Fibroblast of mammary gland (primary cell): ENCODE measurements around the gene ETV6.
A peak's percentile ranks its signal among the peaks of the same experiment; 100 is the strongest.

ENCODE experiments used
- DNase-seq: peaks from one replicate; pipeline ENCODE4 v3.0.0-alpha.2; 2010; ENCODE audit warnings: low read depth
- H3K4me3 ChIP-seq: 2 replicates; pipeline ENCODE4 v1.5.1; 2011; ENCODE audit warnings: low read depth, mild to moderate bottlenecking, low read length, moderate library complexity; ENCODE audit not compliant: control insufficient read depth
- CTCF ChIP-seq: conservative IDR thresholded peaks from 2 replicates; pipeline ENCODE4 v1.5.1; 2011; ENCODE audit warnings: low read depth, low read length, inconsistent platforms; ENCODE audit not compliant: control insufficient read depth, insufficient read depth

The ETV6 gene

DNA sequence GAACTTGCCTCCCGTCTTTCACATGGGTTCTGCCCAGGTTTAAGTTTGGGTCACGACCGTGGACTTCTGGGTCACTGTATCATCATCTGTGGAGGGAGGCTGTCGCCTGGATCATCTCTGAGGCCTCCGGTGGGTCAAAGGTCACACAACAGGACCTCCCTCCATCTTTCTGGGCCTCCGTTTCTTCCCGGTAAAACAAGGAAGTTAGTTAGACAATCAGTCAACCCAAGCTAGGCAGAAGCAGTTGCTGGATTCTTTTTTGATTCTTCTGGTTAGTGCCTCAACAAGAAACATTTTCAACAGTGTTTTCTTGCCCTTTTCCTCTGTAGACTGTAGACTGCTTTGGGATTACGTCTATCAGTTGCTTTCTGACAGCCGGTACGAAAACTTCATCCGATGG is 234.6 kb downstream of the ETV6 start:
- H3K4me3 ChIP-seq = no peak overlapping the region
- TF ChIP-seq CTCF = no peak
- no peak for DNase-seq

DNA sequence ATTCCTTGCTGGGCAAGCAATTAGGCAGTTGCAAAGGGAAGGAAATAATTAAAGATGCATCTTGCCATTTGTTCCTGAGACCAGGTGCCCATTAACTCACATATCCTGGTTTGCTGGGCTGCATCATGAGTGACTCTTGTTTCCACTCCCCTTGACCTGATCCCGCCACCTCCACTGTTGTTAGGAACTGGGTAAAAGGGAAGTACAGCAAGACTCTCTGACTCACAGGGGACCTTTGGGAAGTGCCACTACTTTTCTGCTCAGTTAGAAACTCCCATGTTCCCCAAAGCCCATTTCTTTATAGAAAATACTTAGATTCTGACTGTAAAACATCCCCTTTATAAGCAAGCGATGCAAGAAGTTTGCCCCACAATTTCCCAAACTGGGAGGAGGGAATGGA is 235.2 kb downstream of the ETV6 start:
- DNase-seq = peak; percentile 43
- no peak for TF ChIP-seq CTCF
- no peak overlapping the region for H3K4me3 ChIP-seq

DNA sequence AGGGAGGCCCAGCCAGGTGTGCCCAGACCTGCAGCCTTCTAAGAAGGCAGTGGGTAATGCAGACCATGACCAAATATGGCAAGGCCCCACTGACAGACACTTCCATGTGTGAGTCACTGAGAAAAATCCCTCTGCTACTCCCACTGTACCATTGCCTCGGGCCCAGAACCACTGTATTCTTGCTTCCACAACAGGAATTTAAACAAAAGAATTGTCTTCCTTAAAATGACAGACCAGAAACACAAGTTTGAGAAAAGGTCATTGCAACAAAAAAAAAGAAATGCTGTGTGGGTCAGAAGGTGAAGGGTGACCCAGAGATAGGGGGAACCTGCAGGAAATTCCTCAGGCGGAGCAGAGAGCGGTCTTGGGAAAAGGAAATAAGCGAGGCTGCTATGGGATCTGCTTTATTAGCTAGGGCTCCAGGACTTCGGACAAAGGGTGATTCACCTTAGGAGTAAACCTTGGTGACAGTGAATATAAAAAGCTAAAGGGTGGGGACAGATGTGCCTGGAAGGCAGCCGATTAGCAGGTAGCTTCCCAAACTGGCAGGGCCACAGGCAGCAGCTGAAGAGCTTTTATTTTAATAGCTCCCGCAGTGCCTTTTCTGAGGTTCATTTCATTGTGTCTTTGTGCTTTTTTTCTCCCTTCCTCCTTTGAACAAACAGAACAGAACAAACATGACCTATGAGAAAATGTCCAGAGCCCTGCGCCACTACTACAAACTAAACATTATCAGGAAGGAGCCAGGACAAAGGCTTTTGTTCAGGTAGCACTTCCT is 236.0 kb downstream of the ETV6 start:
- peak; percentile 31 for DNase-seq
- no peak for TF ChIP-seq CTCF
- no peak overlapping the region for H3K4me3 ChIP-seq

- TF ChIP-seq CTCF = no peak
- H3K4me3 ChIP-seq = no peak overlapping the region
- DNase-seq = no peak
These were observed 236.9 kb downstream of the ETV6 start for GRCh38 chr12:11886339-11886738.

DNA sequence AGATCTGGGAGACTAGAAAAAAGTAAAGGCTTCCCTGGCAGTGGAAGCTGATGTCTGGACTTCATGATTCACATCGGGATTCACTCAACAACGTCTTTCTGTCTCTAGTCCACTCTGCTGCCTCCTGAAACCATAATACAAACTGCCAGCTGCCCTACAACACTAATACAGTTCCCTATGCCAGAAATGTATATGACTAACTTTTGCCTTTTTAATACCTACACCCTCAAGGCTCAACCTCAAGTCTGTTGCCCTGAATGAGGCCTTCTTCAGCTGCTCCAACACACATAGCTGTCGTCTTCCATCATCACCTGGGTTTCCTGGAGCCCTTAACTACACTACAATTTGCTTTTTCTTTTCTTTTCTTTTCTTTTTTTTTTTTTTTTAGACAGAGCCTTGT is 238.6 kb downstream of the ETV6 start:
- DNase-seq = no peak
- no peak overlapping the region for H3K4me3 ChIP-seq
- TF ChIP-seq CTCF = no peak

DNA sequence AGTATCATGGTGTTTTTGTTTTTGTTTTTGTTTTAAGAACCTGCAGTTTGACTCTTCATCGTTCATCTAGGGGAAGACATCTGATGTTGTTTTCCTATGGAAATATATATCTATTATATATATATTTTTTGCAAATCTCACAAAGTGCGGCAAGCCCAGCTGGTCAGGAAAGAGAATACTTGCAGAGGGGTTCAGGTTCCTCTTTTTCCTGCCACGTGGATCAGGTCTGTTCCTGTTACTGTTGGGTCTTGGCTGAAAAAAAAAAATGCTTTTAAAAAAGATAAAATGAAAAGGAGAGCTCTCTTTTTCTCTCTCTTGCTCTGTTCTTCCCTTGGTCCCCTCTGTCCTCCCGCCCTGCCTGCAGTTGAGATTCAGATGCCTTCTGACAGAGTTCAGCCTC is 241.9 kb downstream of the ETV6 start:
- DNase-seq = no peak
- no peak for TF ChIP-seq CTCF
- no peak overlapping the region for H3K4me3 ChIP-seq
